ENCODE results near the gene LAMC3. TPM values are rescaled to one million over a fixed set of nuclear protein-coding genes. Genes with fewer than 3 reads are reported as not detected.
A peak's percentile ranks its signal among the peaks of the same experiment; 100 is the strongest.

The LAMC3 gene
- total RNA-seq, 3 donors from 2014 or later: 2.1 to 8.5 (median 7.8) TPM

DNA sequence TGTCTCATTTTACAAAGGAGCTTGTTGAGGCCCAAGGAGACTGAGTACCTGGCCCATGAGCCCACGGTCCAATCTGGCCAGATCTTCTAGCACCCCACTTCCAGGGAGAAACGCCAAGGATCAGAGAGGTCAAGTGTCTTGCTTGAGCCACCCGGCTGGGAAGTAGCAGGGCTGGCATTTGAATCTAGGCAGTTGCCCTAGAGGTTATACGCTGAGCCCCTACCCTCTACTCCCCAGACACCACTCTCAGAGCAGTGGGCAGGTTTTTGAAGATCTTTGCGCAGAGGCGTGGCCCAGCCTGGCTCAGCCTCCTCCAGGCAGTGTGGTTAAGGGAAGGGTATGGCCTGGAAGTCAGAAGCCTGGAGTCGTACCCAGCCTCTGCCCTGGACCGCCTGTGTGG lies 110.6 kb downstream of the LAMC3 start:
- H3K36me3 ChIP-seq: no peaks in the 10 kb centered on the region
- TF ChIP-seq, protein P1, sequence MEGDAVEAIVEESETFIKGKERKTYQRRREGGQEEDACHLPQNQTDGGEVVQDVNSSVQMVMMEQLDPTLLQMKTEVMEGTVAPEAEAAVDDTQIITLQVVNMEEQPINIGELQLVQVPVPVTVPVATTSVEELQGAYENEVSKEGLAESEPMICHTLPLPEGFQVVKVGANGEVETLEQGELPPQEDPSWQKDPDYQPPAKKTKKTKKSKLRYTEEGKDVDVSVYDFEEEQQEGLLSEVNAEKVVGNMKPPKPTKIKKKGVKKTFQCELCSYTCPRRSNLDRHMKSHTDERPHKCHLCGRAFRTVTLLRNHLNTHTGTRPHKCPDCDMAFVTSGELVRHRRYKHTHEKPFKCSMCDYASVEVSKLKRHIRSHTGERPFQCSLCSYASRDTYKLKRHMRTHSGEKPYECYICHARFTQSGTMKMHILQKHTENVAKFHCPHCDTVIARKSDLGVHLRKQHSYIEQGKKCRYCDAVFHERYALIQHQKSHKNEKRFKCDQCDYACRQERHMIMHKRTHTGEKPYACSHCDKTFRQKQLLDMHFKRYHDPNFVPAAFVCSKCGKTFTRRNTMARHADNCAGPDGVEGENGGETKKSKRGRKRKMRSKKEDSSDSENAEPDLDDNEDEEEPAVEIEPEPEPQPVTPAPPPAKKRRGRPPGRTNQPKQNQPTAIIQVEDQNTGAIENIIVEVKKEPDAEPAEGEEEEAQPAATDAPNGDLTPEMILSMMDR (IDR thresholded peaks at IDR 0.05): no peak
- TF ChIP-seq POLR2A (IDR thresholded peaks at IDR 0.05) (no peak), POLR2AphosphoS5 (IDR thresholded peaks at IDR 0.05) (no peak)
- H3K9me3 ChIP-seq: no peaks in the 10 kb centered on the region
- H3K27me3 ChIP-seq: no peaks in the 10 kb centered on the region
- no peak for DNase-seq (ENCODE audit: low spot score in 2 of 2)
- H3K4me3 ChIP-seq: no peak overlapping the region
- H3K27ac ChIP-seq: no peak overlapping the region
- intact Hi-C loops (cut with DNase I; ENCODE audit: low total_unique reads): no loop called here
- H3K4me1 ChIP-seq: peaks cover 0 to 3% of the 10 kb centered on the region in 2 donors

DNA sequence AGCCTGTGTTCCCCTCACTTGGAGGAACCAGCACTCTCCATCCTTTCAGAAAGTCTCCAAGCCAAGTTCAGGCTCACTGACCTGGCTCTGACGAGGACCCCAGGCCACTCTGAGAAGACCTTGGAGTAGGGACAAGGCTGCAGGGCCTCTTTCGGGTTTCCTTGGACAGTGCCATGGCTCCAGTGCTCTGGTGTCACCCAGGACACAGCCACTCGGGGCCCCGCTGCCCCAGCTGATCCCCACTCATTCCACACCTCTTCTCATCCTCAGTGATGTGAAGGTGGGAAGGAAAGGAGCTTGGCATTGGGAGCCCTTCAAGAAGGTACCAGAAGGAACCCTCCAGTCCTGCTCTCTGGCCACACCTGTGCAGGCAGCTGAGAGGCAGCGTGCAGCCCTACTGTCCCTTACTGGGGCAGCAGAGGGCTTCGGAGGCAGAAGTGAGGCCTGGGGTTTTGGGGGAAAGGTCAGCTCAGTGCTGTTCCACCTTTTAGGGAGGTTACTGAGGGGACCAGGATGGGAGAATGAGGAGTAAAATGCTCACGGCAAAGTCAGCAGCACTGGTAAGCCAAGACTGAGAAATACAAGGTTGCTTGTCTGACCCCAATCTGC lies 111.8 kb downstream of the LAMC3 start:
- TF ChIP-seq, protein P1 (IDR thresholded peaks at IDR 0.05): no peak
- TF ChIP-seq POLR2AphosphoS5 (IDR thresholded peaks at IDR 0.05) (no peak), POLR2A (IDR thresholded peaks at IDR 0.05) (no peak)
- Histone ChIP-seq H3K27ac (no peak overlapping the region), H3K9me3 (no peaks in the 10 kb centered on the region), H3K4me3 (no peak overlapping the region), H3K36me3 (no peaks in the 10 kb centered on the region), H3K27me3 (no peaks in the 10 kb centered on the region), H3K4me1 (peaks cover 0 to 3% of the 10 kb centered on the region in 2 donors)
- intact Hi-C loops (cut with DNase I; ENCODE audit: low total_unique reads): no loop called here
- peak in 1 of 2 donors; percentile 14 for DNase-seq (ENCODE audit: low spot score in 2 of 2)

DNA sequence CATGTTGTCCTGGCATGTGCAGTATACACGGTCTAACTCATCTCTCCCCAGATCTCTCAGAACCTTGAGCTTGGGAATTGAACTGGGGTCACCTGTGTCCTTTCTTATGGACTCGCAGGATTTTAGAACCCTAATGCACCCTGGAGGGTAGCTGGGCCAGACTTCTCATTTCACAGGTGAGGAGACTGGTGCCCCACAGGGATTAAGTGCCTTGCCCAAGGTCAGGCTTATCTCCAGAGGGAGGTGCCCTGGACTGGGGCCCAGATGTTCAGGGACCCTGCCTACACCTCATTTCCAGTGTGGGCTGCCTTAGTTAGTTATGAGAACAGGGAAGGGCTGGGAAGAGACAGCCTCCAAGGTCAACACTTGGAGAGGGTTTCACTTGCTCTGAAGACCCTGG lies 112.4 kb downstream of the LAMC3 start:
- TF ChIP-seq POLR2AphosphoS5 (IDR thresholded peaks at IDR 0.05): no peak
- TF ChIP-seq, protein P1 (IDR thresholded peaks at IDR 0.05): no peak
- TF ChIP-seq POLR2A (IDR thresholded peaks at IDR 0.05): no peak
- no peaks in the 10 kb centered on the region for H3K9me3 ChIP-seq
- no peaks in the 10 kb centered on the region for H3K36me3 ChIP-seq
- H3K4me3 ChIP-seq: no peak overlapping the region
- no peak for DNase-seq (ENCODE audit: low spot score in 2 of 2)
- H3K4me1 ChIP-seq: peaks cover 3% of the 10 kb centered on the region in 2 donors
- H3K27me3 ChIP-seq: no peaks in the 10 kb centered on the region
- intact Hi-C loops (cut with DNase I; ENCODE audit: low total_unique reads): no loop called here
- H3K27ac ChIP-seq: no peak overlapping the region

DNA sequence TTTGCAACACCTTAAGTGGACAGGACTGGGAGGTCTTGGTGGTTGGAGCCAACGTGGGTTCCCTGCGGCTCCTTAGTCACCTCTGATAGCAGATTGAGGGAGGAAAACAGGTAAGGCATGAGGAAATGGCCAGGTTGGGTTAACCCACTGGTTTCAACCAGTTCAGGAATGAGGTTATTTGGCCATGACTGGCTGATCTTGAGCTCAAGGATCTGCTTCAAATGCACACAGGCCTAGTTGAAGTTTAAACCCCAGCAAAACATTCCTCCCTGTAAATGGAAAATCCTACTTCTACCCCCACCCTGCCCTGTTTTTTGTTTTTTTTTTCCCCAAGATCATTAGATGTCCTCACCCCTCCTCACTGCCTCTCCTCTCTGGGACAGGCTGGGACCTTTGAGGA lies 113.2 kb downstream of the LAMC3 start:
- Histone ChIP-seq H3K4me3 (no peak overlapping the region), H3K27me3 (no peaks in the 10 kb centered on the region), H3K36me3 (no peaks in the 10 kb centered on the region), H3K9me3 (no peaks in the 10 kb centered on the region), H3K4me1 (peaks cover 3 to 11% of the 10 kb centered on the region in 2 donors), H3K27ac (no peak overlapping the region)
- peak in 1 of 2 donors; percentile 13 for DNase-seq (ENCODE audit: low spot score in 2 of 2)
- intact Hi-C loops (cut with DNase I; ENCODE audit: low total_unique reads): no loop called here
- TF ChIP-seq, protein P1 (IDR thresholded peaks at IDR 0.05): no peak
- TF ChIP-seq POLR2A (IDR thresholded peaks at IDR 0.05) (no peak), POLR2AphosphoS5 (IDR thresholded peaks at IDR 0.05) (no peak)

DNA sequence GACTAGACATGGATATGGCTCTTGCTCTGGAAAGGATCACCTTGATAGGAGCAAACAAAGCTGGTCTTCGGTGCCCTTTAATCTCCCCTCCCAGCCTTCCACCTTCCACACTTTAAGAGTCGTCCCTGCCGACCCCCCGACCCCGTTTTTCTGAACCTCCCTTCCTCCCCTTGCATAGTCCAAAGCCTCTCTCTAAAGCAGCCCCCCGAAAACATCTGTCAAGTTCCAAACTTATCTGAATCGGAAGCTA lies 116.0 kb downstream of the LAMC3 start:
- H3K4me1 ChIP-seq: peaks cover 3 to 12% of the 10 kb centered on the region in 2 donors
- H3K9me3 ChIP-seq: no peaks in the 10 kb centered on the region
- peak overlapping the region; percentile 86 to 100 (median 98) for H3K4me3 ChIP-seq
- TF ChIP-seq POLR2AphosphoS5 (IDR thresholded peaks at IDR 0.05) (no peak), POLR2A (IDR thresholded peaks at IDR 0.05) (no peak)
- H3K27ac ChIP-seq: peak overlapping the region; percentile 93 to 96
- H3K36me3 ChIP-seq: no peaks in the 10 kb centered on the region
- intact Hi-C loops (cut with DNase I; ENCODE audit: low total_unique reads): no loop called here
- H3K27me3 ChIP-seq: no peaks in the 10 kb centered on the region
- no peak for DNase-seq (ENCODE audit: low spot score in 2 of 2)

Measured in breast epithelium (tissue), 4 donors.